A673 (cell line): ENCODE measurements around the gene RASSF3.

Experiments
- CTCF ChIP-seq: fragments of 300-800, 200-600 bp; sonication (generic); conservative IDR thresholded peaks from 2 replicates; pipeline ENCODE4 v1.5.1; 2017; ENCODE audit warnings: low read depth, mild to moderate bottlenecking, antibody characterized with exemption, low read length, moderate library complexity, mixed read lengths
- EZH2 ChIP-seq: fragments of 200-600 bp; sonication (generic); IDR thresholded peaks from 2 replicates; pipeline ENCODE4 v1.6.1; 2017; ENCODE audit warnings: borderline replicate concordance, low read depth, mild to moderate bottlenecking, mixed read lengths, antibody characterized with exemption, low read length; ENCODE audit not compliant: poor library complexity, severe bottlenecking

- TF ChIP-seq CTCF (no peak), EZH2 (no peak)
These were observed 103.1 kb downstream of the RASSF3 start for GRCh38 chr12:64713376-64713775.
